Keratinocyte (primary cell): ENCODE measurements around the gene PHF14.
"Not testable (repeated sequence)": the region's sequence is repeated elsewhere in the genome, so short reads cannot be mapped to it uniquely, and the experiment has no call there.

Source experiments
- EZH2 ChIP-seq: IDR thresholded peaks from one replicate; pipeline ENCODE4 v1.6.1; 2012; ENCODE audit warnings: inconsistent platforms, mild to moderate bottlenecking, low read length, moderate library complexity
- TF ChIP-seq, protein P1 (sequence below), 3 experiments: IDR thresholded peaks in 1 of 3; conservative IDR thresholded peaks in 1 of 3; optimal IDR thresholded peaks in 1 of 3; 2 replicates in 2 of 3; 3 replicates in 1 of 3; pipeline versions ENCODE3 to v1.5.1; 2011; ENCODE audit warnings: low read length in 3 of 3, mild to moderate bottlenecking in 3 of 3, moderate library complexity in 2 of 3, control low read depth in 1 of 3, inconsistent platforms in 1 of 3; ENCODE audit not compliant: insufficient read depth in 2 of 3; ENCODE audit errors: extremely low read depth in 1 of 3

DNA sequence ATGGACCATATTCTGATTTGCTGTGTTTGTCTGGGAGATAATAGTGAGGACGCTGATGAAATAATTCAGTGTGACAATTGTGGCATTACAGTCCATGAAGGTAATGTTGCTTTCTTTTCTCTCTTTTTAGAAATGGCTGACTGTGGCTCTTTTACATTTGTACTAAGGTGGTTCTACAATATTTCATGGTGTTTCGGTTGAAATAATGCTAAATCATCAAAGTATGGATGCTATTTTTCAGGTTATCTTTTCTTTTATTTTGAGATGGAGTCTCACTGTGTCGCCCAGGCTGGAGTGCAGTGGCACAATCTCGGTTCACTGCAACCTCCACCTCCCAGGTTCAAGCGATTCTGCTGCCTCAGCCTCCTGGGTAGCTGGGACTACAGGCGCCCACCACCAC is 17.1 kb downstream of the PHF14 start:
- TF ChIP-seq, protein P1, sequence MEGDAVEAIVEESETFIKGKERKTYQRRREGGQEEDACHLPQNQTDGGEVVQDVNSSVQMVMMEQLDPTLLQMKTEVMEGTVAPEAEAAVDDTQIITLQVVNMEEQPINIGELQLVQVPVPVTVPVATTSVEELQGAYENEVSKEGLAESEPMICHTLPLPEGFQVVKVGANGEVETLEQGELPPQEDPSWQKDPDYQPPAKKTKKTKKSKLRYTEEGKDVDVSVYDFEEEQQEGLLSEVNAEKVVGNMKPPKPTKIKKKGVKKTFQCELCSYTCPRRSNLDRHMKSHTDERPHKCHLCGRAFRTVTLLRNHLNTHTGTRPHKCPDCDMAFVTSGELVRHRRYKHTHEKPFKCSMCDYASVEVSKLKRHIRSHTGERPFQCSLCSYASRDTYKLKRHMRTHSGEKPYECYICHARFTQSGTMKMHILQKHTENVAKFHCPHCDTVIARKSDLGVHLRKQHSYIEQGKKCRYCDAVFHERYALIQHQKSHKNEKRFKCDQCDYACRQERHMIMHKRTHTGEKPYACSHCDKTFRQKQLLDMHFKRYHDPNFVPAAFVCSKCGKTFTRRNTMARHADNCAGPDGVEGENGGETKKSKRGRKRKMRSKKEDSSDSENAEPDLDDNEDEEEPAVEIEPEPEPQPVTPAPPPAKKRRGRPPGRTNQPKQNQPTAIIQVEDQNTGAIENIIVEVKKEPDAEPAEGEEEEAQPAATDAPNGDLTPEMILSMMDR (optimal IDR thresholded peaks at IDR 0.05 in 1 of 3, IDR thresholded peaks at IDR 0.05 in 1 of 3, conservative IDR thresholded peaks at IDR 0.05 in 1 of 3; ENCODE audit: extremely low read depth in 1 of 3, insufficient read depth in 2 of 3, low read length in 3 of 3), result not testable (repeated sequence)
- TF ChIP-seq EZH2, result not testable (repeated sequence)
